Measurements from ENCODE around the gene TYROBP. TPM values are rescaled to one million over a fixed set of nuclear protein-coding genes. Genes with fewer than 3 reads are reported as not detected.
"Not testable (repeated sequence)": the region's sequence is repeated elsewhere in the genome, so short reads cannot be mapped to it uniquely, and the experiment has no call there.

Gene TYROBP
- total and polyA plus RNA-seq, 7 donors, result 71.5 to 211 (median 125) TPM

DNA sequence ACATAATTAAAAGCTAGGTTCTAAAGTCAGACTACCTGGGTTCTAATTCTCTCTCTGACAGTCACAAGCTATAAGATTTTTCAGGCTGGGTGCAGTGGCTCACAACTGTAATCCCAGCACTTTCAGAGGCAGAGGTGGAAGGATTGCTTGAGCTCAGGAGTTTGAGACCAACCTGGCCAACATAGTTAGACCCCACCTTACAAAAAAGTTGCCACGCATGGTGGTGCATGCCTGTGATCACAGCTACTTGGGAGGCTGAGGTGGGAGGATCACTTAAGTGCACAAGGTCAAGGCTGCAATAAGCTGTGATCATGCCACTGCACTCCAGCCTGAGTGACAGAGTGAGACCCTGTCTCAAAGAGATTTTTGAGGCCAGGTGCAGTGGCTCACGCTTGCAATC lies 13.8 kb downstream of the TYROBP start:
- H3K36me3 ChIP-seq, result peaks cover 6 to 78% (median 39%) of the 10 kb centered on the region in 4 donors
- WGBS, 2 donors, result 95 to 98% methylated on average over 2 of the region's 2 CpGs

DNA sequence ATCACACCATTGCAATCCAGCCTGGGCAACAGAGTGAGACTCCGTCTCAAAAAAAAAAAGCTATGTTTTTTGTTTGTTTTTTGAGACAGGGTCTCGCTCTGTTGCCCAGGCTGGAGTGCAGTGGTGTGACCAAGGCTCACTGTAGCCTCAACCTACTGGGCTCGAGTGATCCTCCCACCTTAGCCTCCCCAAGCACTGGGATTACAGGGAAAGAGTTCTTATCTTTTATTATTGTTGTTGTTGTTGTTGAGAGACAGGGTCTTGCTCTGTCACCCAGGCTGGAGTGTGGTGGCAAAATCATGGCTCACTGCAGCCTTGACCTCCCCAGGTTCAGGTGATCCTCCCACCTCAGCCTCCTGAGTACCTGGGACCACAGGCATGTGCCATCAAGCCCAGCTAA lies 16.3 kb downstream of the TYROBP start:
- H3K27ac ChIP-seq, result not testable (repeated sequence)
- peaks cover 13 to 91% (median 53%) of the 10 kb centered on the region in 4 donors for H3K36me3 ChIP-seq

More for the DNA sequence above, 13.8 kb downstream of the TYROBP start:
- intact Hi-C loops (cut with DNase I), result no loop called here
- TF ChIP-seq EP300 (IDR thresholded peaks at IDR 0.05) (no peak), POLR2A (IDR thresholded peaks at IDR 0.05) (no peak), POLR2AphosphoS5 (IDR thresholded peaks at IDR 0.05) (no peak)
- TF ChIP-seq, protein P1, sequence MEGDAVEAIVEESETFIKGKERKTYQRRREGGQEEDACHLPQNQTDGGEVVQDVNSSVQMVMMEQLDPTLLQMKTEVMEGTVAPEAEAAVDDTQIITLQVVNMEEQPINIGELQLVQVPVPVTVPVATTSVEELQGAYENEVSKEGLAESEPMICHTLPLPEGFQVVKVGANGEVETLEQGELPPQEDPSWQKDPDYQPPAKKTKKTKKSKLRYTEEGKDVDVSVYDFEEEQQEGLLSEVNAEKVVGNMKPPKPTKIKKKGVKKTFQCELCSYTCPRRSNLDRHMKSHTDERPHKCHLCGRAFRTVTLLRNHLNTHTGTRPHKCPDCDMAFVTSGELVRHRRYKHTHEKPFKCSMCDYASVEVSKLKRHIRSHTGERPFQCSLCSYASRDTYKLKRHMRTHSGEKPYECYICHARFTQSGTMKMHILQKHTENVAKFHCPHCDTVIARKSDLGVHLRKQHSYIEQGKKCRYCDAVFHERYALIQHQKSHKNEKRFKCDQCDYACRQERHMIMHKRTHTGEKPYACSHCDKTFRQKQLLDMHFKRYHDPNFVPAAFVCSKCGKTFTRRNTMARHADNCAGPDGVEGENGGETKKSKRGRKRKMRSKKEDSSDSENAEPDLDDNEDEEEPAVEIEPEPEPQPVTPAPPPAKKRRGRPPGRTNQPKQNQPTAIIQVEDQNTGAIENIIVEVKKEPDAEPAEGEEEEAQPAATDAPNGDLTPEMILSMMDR (IDR thresholded peaks at IDR 0.05), result no peak
- Histone ChIP-seq H3K27me3 (no peaks in the 10 kb centered on the region), H3K9me3 (no peaks in the 10 kb centered on the region), H3K27ac (no peak overlapping the region), H3K4me1 (peaks cover 0 to 17% (median 15%) of the 10 kb centered on the region in 4 donors), H3K4me3 (no peak overlapping the region)
- no peak for DNase-seq

DNA sequence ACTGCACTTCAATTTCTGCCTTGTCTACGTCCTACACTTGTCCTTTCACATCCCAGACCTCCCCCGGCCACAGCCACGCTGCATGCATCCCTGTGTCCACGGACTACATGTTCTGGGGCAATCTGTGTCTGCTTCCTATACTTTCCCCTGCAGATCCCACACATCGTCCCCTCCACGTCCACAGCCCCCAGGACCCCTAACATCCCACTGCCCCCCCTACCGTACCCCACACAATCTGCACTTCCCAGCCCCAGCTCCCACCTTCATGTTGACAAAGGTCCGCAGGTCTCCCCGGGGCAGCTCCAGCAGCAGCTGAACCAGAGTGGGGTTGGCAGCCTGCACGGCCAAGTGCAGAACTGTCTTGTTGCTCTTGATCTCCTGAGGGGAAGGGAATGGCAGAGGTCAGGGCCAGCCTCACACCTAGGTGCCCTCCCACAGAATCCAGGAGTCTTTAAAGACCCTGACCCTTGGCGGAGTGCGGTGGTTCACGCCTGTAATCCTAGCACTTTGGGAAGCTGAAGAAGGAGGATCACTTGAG lies 17.9 kb downstream of the TYROBP start:
- no peak for DNase-seq
- WGBS, 2 donors, result 95 to 96% methylated on average over 13 of the region's 13 CpGs
- Histone ChIP-seq H3K36me3 (peaks cover 13 to 75% (median 41%) of the 10 kb centered on the region in 4 donors), H3K27ac (no peak overlapping the region), H3K4me1 (no peaks in the 10 kb centered on the region), H3K27me3 (no peaks in the 10 kb centered on the region), H3K4me3 (no peak overlapping the region), H3K9me3 (no peaks in the 10 kb centered on the region)
- intact Hi-C loops (cut with DNase I), result no loop called here
- no peak for TF ChIP-seq POLR2AphosphoS5 (IDR thresholded peaks at IDR 0.05)
- no peak for TF ChIP-seq EP300 (IDR thresholded peaks at IDR 0.05)
- TF ChIP-seq, protein P1 (IDR thresholded peaks at IDR 0.05), result no peak
- TF ChIP-seq POLR2A (IDR thresholded peaks at IDR 0.05), result no peak

More for the DNA sequence above, 16.3 kb downstream of the TYROBP start:
- DNase-seq; H3K27me3 ChIP-seq; H3K4me1 ChIP-seq; intact Hi-C loops (cut with DNase I); H3K9me3 ChIP-seq; H3K4me3 ChIP-seq: not testable (repeated sequence)
- WGBS, 2 donors, result 94 to 95% methylated on average over 3 of the region's 3 CpGs

DNA sequence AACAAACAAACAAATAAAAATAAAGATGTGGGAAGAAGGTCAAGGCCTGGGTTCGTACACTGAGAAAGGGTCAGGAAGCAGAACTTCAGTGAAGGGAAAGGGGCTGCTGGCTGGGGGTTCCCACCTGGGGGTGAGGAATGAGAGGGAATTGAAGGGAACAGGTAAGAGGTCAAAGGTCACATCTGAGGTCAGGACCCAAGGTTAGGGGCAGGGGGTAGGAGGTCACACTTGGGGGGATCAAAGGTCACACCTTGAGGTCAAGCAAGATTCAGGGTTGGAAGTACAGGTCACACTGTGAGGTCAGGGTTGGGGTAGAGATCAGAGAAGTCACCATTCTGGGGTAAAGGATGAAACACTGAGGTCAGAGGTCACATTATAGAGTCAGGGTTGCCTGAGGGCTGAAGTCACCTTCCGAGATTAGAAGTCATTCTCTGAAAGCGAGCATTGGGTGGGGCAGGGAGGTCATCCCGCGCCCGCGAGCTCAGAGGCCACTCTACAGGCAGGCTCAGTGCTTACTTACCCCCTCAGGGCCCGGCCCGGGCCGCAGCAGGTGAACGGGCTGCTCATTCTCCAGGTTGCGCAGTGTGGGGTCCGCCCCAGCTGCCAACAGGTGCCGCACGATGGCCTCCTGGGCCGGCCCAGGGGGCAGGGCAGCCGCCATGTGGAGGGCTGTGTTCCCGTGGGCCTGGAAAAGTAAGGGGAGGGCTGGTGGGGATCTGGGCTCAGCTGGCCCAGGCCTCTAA lies 18.6 kb downstream of the TYROBP start:
- Histone ChIP-seq H3K9me3 (no peaks in the 10 kb centered on the region), H3K4me1 (no peaks in the 10 kb centered on the region), H3K36me3 (peaks cover 13 to 69% (median 37%) of the 10 kb centered on the region in 4 donors), H3K4me3 (no peak overlapping the region), H3K27me3 (no peaks in the 10 kb centered on the region), H3K27ac (no peak overlapping the region)
- TF ChIP-seq, protein P1 (IDR thresholded peaks at IDR 0.05), result no peak
- TF ChIP-seq POLR2AphosphoS5 (IDR thresholded peaks at IDR 0.05), result no peak
- no peak for TF ChIP-seq EP300 (IDR thresholded peaks at IDR 0.05)
- no peak for TF ChIP-seq POLR2A (IDR thresholded peaks at IDR 0.05)
- DNase-seq, result no peak
- intact Hi-C loops (cut with DNase I), result no loop called here
- 93 to 97% methylated on average over 18 of the region's 18 CpGs for WGBS, 2 donors

DNA sequence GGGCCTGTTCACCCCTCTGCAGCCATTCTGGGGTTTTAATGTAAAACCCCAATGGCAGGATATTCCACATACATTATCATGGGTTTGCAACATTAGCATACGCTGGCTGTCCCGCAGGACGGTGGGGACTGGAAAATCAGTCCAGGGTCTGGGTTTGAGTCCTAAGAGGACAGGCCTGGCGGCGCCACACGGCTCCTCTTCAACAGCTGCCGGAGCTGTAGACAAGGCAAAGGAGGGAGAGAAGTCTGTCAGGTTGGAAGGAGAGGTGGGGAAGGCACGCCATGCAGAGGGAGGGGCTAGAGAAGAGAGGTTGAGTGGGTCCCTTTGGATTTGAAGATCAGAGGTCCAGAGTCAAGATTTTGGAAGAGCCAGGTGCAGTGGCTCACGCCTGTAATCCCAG lies 19.7 kb downstream of the TYROBP start:
- Histone ChIP-seq H3K9me3 (no peaks in the 10 kb centered on the region), H3K27ac (no peak overlapping the region), H3K36me3 (peaks cover 13 to 58% (median 33%) of the 10 kb centered on the region in 4 donors), H3K27me3 (no peaks in the 10 kb centered on the region), H3K4me3 (no peak overlapping the region), H3K4me1 (no peaks in the 10 kb centered on the region)
- 93 to 94% methylated on average over 9 of the region's 9 CpGs for WGBS, 2 donors
- TF ChIP-seq POLR2AphosphoS5 (IDR thresholded peaks at IDR 0.05) (no peak), EP300 (IDR thresholded peaks at IDR 0.05) (no peak), POLR2A (IDR thresholded peaks at IDR 0.05) (no peak)
- TF ChIP-seq, protein P1 (IDR thresholded peaks at IDR 0.05), result no peak
- DNase-seq, result no peak
- intact Hi-C loops (cut with DNase I), result no loop called here
